HepG2 (cell line): ENCODE data around the gene TMEM87B. TPM values are rescaled to one million over a fixed set of nuclear protein-coding genes. Genes with fewer than 3 reads are reported as not detected.

ENCODE experiments used
- ADNP ChIP-seq: sonication (generic); formaldehyde crosslinking; IDR thresholded peaks from 2 replicates; pipeline ENCODE4 v1.4.0; 2020; ENCODE audit warnings: missing genetic modification reagents
- CBFB ChIP-seq: sonication (generic); formaldehyde crosslinking; IDR thresholded peaks from 2 replicates; pipeline ENCODE4 v1.4.0; 2020; ENCODE audit warnings: missing genetic modification reagents
- NR0B2 ChIP-seq: sonication (generic); formaldehyde crosslinking; IDR thresholded peaks from 2 replicates; pipeline ENCODE4 v1.4.0; 2020; ENCODE audit warnings: mild to moderate bottlenecking, missing genetic modification reagents
- NR3C1 ChIP-seq: sonication (generic); formaldehyde crosslinking; IDR thresholded peaks from 2 replicates; pipeline ENCODE4 v1.4.0; 2020; ENCODE audit warnings: missing genetic modification reagents
- ZBTB40 ChIP-seq, 2 experiments: fragments of 450-650 bp in 1 of 2; sonication (generic) in 1 of 2; formaldehyde crosslinking in 1 of 2; IDR thresholded peaks; 2 replicates each; pipeline versions ENCODE4 v1.6.1 to v1.8.0; 2016 to 2022; ENCODE audit warnings: antibody characterized with exemption in 1 of 2, mild to moderate bottlenecking in 1 of 2, missing genetic modification reagents in 1 of 2
- ZNF558 ChIP-seq: sonication (generic); formaldehyde crosslinking; IDR thresholded peaks from 2 replicates; pipeline ENCODE4 v1.9.0; 2022; ENCODE audit warnings: mild to moderate bottlenecking, missing genetic modification reagents, borderline replicate concordance
- ZNF615 ChIP-seq: sonication (generic); formaldehyde crosslinking; IDR thresholded peaks from 2 replicates; pipeline ENCODE4 v1.5.0; 2020; ENCODE audit warnings: mild to moderate bottlenecking, missing genetic modification reagents, borderline replicate concordance
- ZNF670 ChIP-seq: sonication (generic); formaldehyde crosslinking; IDR thresholded peaks from 2 replicates; pipeline ENCODE4 v1.8.0; 2022; ENCODE audit warnings: mild to moderate bottlenecking, missing genetic modification reagents, borderline replicate concordance
- polyA plus RNA-seq, 8 experiments: library from polyadenylated mRNA; depleted of rRNA in 3 of 8; stranded (reverse) in 7 of 8; unstranded in 1 of 8; fragments of >200 nt; fragmentation: Illumina TruSeq in 4 of 8; extraction: Trizol in 4 of 8; gene quantifications; 2 replicates each; pipeline versions ENCODE4 v1.2.1 to v1.2.3, GENCODE V29; 2011 to 2016; ENCODE audit warnings: low read depth in 4 of 8, missing spikeins in 1 of 8, mixed read lengths in 1 of 8; ENCODE audit not compliant: insufficient read depth in 1 of 8
- total RNA-seq, 5 experiments: library from RNA; depleted of rRNA; stranded (reverse); fragments of >200 nt; fragmentation: Illumina TruSeq; extraction: Trizol; gene quantifications; 2 replicates each; pipeline ENCODE4 v1.2.3, GENCODE V29; 2016; ENCODE audit warnings: low read depth in 1 of 5

TMEM87B gene
- total and polyA plus RNA-seq, 2 of the 13 experiments (the other 11 are each of a cell fraction or from before 2014, with no cell fraction given), result 15.1 to 16.2 TPM

GRCh38 chr2:112045446-112046014 is 9.5 kb upstream of the TMEM87B start (continued):
- TF ChIP-seq ZBTB40 (IDR thresholded peaks at IDR 0.05) (no peak), ZBTB40 (CRISPR knock-in tag; IDR thresholded peaks at IDR 0.05) (no peak), CBFB (CRISPR knock-in tag) (no peak), ZNF670 (no peak), ZNF615 (CRISPR knock-in tag) (no peak), ZNF558 (CRISPR knock-in tag) (no peak), ADNP (no peak), NR3C1 (CRISPR knock-in tag) (no peak), NR0B2 (CRISPR knock-in tag) (no peak)
